ENCODE measurements around the gene BNC1.

BNC1 gene

GRCh38 chr15:83304861-83305703, 20.6 kb upstream of the BNC1 start:
- Histone ChIP-seq H3K4me2 (peak overlapping the region in 6 of 11 experiments; percentile 16 to 49 (median 28); a peak in 9 of 22 replicates), H3K4me3 (no peak overlapping the region), H3K27ac (no peak overlapping the region), H3K9me3 (replicated peaks in 1 of 11) (no peaks in the 10 kb centered on the region), H3K27me3 (no peaks in the 10 kb centered on the region), H3K36me3 (no peaks in the 10 kb centered on the region), H3K9ac (no peak overlapping the region), H4K20me1 (no peaks in the 10 kb centered on the region), H3K4me1 (peaks cover 0 to 13% (median 6%) of the 10 kb centered on the region in 10 experiments; a peak in 7 of 20 replicates)
- TF ChIP-seq Cebpa-rat (IDR thresholded peaks at IDR 0.05), result no peak

DNA sequence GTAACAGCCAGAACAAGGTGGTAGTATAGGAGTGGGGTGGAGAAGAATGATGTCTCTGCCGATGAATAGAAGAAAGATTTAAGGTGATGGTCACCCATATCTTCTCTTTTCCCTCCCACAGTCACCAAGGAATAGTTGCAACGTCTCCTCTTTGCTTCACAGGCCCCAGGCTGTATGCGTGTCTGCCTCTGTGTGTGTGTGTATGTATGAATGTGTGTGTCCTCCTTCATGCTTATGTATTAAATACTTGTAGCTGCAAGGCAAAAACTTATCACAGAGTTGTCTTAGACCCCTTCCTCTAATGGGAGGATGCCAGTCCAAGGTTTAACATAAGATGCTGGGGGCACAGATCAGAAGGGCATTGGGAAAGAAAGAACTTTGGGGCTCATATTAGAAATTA, 19.1 kb upstream of the BNC1 start:
- Histone ChIP-seq H3K4me1 (peaks cover 0 to 13% (median 6%) of the 10 kb centered on the region in 10 experiments; a peak in 7 of 20 replicates), H3K9ac (no peak overlapping the region), H3K36me3 (no peaks in the 10 kb centered on the region), H3K27me3 (no peaks in the 10 kb centered on the region), H3K9me3 (replicated peaks in 1 of 11) (no peaks in the 10 kb centered on the region), H3K4me2 (no peak overlapping the region), H3K27ac (no peak overlapping the region), H3K4me3 (no peak overlapping the region), H4K20me1 (no peaks in the 10 kb centered on the region)
- no peak for TF ChIP-seq Cebpa-rat (IDR thresholded peaks at IDR 0.05)

DNA sequence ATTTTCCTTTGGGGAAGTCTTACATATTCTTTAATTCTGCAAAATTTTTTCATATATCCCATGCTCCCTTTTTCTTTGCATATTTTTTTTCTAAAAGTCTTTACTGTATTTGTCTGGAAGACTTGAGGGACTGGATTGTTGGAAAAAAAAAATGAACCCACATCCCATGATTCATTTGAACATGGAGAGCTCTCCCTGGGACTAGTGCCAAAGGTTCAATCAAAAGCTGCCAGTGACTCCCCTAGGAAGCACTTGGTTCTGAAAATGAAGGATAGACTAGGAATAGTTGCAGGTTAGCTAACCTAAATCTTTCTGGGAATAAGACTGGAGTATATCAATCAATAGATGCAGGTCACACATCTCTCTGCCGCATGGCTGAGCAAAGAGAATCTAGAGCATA, 16.4 kb upstream of the BNC1 start:
- Histone ChIP-seq H3K27me3 (no peaks in the 10 kb centered on the region), H3K36me3 (no peaks in the 10 kb centered on the region), H3K9me3 (replicated peaks in 1 of 11) (0 out of 22 replicates have a peak, but pooled peaks cover 0 to 5% (median 0%) of the 10 kb centered on the region in 11 experiments), H3K9ac (no peak overlapping the region), H3K27ac (no peak overlapping the region), H3K4me1 (peaks cover 0 to 13% (median 6%) of the 10 kb centered on the region in 10 experiments; a peak in 7 of 20 replicates), H3K4me2 (no peak overlapping the region), H3K4me3 (no peak overlapping the region), H4K20me1 (no peaks in the 10 kb centered on the region)
- TF ChIP-seq Cebpa-rat (IDR thresholded peaks at IDR 0.05), result no peak

DNA sequence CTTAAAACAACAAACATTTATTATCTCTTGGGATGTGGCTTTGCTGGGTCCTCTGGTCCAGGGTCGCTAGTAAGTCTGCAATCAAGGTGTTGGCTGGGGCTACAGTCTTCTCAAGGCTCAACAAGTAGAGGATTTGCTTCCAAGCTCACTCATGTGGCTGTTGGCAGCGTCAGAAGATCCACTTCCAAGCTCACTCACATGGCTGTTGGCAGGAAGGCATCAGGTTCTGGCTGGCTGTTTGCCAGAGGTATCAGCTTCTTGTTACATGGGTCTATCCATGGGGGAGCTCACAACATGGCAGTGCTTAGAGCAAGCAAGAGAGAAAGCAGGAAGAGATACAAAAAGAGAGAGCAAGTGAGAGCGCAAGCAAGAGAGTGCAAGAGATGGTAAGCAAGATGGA, 15.0 kb upstream of the BNC1 start:
- no peak for TF ChIP-seq Cebpa-rat (IDR thresholded peaks at IDR 0.05)
- H3K9me3 ChIP-seq (replicated peaks in 1 of 11), result 0 out of 22 replicates have a peak, but pooled peaks cover 0 to 6% (median 0%) of the 10 kb centered on the region in 11 experiments
- H3K4me1 ChIP-seq, result peaks cover 0 to 4% (median under 1%) of the 10 kb centered on the region in 10 experiments; a peak in 5 of 20 replicates

DNA sequence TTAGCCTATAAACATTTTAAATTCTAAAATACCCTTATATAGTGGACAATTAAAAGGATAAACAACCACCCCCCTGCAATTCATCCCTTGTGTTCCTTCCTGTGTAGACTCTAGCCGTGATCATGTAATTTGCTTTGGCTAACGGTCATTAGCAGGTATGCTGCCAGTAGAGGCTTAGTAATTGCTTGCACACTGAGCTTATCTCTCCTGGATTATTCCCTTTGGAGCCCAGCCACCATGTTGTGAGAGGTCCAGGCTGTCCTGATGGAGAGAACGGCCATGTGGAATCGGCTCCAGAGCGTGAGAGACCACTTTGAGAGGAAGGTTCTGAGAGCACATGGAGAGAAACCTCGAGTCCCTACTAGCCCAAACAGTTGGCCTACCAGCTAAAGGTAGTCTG, 11.0 kb upstream of the BNC1 start:
- Histone ChIP-seq H3K9ac (no peak overlapping the region), H3K4me2 (no peak overlapping the region), H4K20me1 (no peaks in the 10 kb centered on the region), H3K4me3 (no peak overlapping the region), H3K36me3 (no peaks in the 10 kb centered on the region), H3K4me1 (no peaks in the 10 kb centered on the region), H3K27ac (no peak overlapping the region), H3K9me3 (replicated peaks in 1 of 11) (0 out of 22 replicates have a peak, but pooled peaks cover 0 to 6% (median 0%) of the 10 kb centered on the region in 11 experiments), H3K27me3 (no peaks in the 10 kb centered on the region)
- TF ChIP-seq Cebpa-rat (IDR thresholded peaks at IDR 0.05), result no peak

More for the DNA sequence above, 15.0 kb upstream of the BNC1 start:
- H3K27me3 ChIP-seq, result no peaks in the 10 kb centered on the region
- no peaks in the 10 kb centered on the region for H4K20me1 ChIP-seq
- H3K36me3 ChIP-seq, result no peaks in the 10 kb centered on the region
- no peak overlapping the region for H3K9ac ChIP-seq
- H3K27ac ChIP-seq, result no peak overlapping the region
- no peak overlapping the region for H3K4me3 ChIP-seq
- no peak overlapping the region for H3K4me2 ChIP-seq

DNA sequence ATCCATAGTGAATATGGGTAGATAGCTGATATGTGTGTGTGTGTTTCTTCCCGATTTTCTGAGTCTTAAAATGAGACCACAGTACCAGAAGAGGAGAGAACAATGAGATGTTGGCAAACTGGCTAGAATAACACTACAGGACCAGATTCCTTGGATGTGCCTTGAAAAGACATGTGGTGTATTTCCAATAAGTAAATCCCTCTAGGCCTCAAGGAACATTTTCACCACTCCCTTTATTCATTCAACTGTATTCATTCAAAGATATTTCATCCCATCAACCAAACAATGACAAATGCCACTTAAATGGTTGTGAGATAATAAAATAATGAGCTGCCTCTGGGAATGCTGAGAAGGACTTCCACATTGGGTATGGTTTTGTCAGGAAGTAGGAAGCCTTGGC, 8.7 kb upstream of the BNC1 start:
- Histone ChIP-seq H3K27me3 (no peaks in the 10 kb centered on the region), H3K4me1 (no peaks in the 10 kb centered on the region), H3K36me3 (no peaks in the 10 kb centered on the region), H3K4me2 (no peak overlapping the region), H3K9me3 (replicated peaks in 1 of 11) (0 out of 22 replicates have a peak, but pooled peaks cover 0 to 6% (median 0%) of the 10 kb centered on the region in 11 experiments), H4K20me1 (no peaks in the 10 kb centered on the region), H3K27ac (no peak overlapping the region), H3K9ac (no peak overlapping the region), H3K4me3 (no peak overlapping the region)
- no peak for TF ChIP-seq Cebpa-rat (IDR thresholded peaks at IDR 0.05)

DNA sequence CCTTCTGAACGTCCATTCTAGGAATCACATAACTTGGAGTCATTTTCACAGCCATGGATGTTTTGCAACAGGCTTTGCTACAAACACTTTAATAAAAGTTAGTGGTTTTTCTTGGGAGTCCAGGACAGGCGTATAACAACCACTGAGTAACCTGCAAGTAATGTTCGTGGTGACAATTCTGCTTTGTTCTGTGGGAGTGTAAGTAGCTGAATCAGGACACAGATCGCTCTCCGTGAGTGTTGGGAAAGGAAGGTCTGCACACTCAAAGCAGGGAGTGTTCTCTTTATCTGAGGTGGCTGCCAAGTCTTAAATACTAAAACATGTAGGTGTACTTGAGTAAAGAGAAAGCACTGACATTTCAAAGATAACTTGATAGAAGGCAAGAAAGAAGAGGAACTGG, 7.9 kb upstream of the BNC1 start:
- H3K27me3 ChIP-seq, result no peaks in the 10 kb centered on the region
- 0 out of 22 replicates have a peak, but pooled peaks cover 0 to 6% (median 0%) of the 10 kb centered on the region in 11 experiments for H3K9me3 ChIP-seq (replicated peaks in 1 of 11)
- no peak overlapping the region for H3K4me3 ChIP-seq
- H4K20me1 ChIP-seq, result no peaks in the 10 kb centered on the region
- no peak for TF ChIP-seq Cebpa-rat (IDR thresholded peaks at IDR 0.05)
- H3K4me2 ChIP-seq, result no peak overlapping the region
- H3K27ac ChIP-seq, result no peak overlapping the region
- no peaks in the 10 kb centered on the region for H3K4me1 ChIP-seq
- no peak overlapping the region for H3K9ac ChIP-seq
- no peaks in the 10 kb centered on the region for H3K36me3 ChIP-seq

- Histone ChIP-seq H3K27me3 (no peaks in the 10 kb centered on the region), H3K4me3 (no peak overlapping the region), H3K27ac (no peak overlapping the region), H3K9ac (no peak overlapping the region), H3K4me2 (no peak overlapping the region), H3K36me3 (no peaks in the 10 kb centered on the region), H4K20me1 (no peaks in the 10 kb centered on the region), H3K9me3 (replicated peaks in 1 of 11) (peaks cover 0 to 6% (median 0%) of the 10 kb centered on the region in 11 experiments; a peak in 2 of 22 replicates), H3K4me1 (no peaks in the 10 kb centered on the region)
- no peak for TF ChIP-seq Cebpa-rat (IDR thresholded peaks at IDR 0.05)
Observed at GRCh38 chr15:83290236-83290635, 5.8 kb upstream of the BNC1 start.

GRCh38 chr15:83289160-83289559, 4.7 kb upstream of the BNC1 start:
- Histone ChIP-seq H3K9ac (no peak overlapping the region), H3K27me3 (no peaks in the 10 kb centered on the region), H3K36me3 (no peaks in the 10 kb centered on the region), H3K4me3 (no peak overlapping the region), H3K4me1 (no peaks in the 10 kb centered on the region), H4K20me1 (no peaks in the 10 kb centered on the region), H3K27ac (no peak overlapping the region), H3K9me3 (replicated peaks in 1 of 11) (peaks cover 1 to 12% (median 6%) of the 10 kb centered on the region in 11 experiments), H3K4me2 (no peak overlapping the region)
- no peak for TF ChIP-seq Cebpa-rat (IDR thresholded peaks at IDR 0.05)
